Adrenal gland (tissue), 5 donors: ENCODE data around the gene SCARF1.

Experiments
- CTCF ChIP-seq, 6 experiments: fragments of 450-650 bp in 4 of 6; fragments of 200-600 bp in 2 of 6; sonication (generic) in 1 of 6; IDR thresholded peaks; 1 replicate in 5 of 6; 2 replicates in 1 of 6; pipeline versions ENCODE4 v1.5.1 to v1.8.0; 2016 to 2021; ENCODE audit warnings: antibody characterized with exemption in 6 of 6, mild to moderate bottlenecking in 2 of 6, moderate library complexity in 1 of 6
- POLR2A ChIP-seq, 2 donors: fragments of 450-650 bp; IDR thresholded peaks; one replicate each; pipeline ENCODE4 v1.6.1; 2017; ENCODE audit warnings: antibody characterized with exemption in 2 of 2, mild to moderate bottlenecking in 2 of 2, moderate library complexity in 1 of 2
- donor health status: DM: no; HTN: no; CAD: no.

- TF ChIP-seq CTCF (IDR thresholded peaks at IDR 0.05) (no peak), POLR2A (IDR thresholded peaks at IDR 0.05) (no peak)
Observed at GRCh38 chr17:1601571-1601970, 44.0 kb downstream of the SCARF1 start.
